HCT116 (cell line): ENCODE data around the gene SWT1. TPM values are rescaled to one million over a fixed set of nuclear protein-coding genes. Genes with fewer than 3 reads are reported as not detected.

Experiments
- ATAC-seq: fragments of 200-7000 bp; cut with Tn5 transposase; 2 replicates; pipeline ENCODE4 v1.9.1; 2020; ENCODE audit warnings: mild to moderate bottlenecking, moderate library complexity
- BruUV-seq: library from RNA; stranded (reverse); fragments of 400-500 nt; replicated peaks from 2 replicates; lab custom pipeline; 2021; lab: Mats Ljungman, UMichigan
- CTCF ChIA-PET: fragments of 300-600 bp; sonication (Branson Sonifier 250); formaldehyde crosslinking; loops from one replicate; lab custom pipeline; 2021; ENCODE audit warnings: antibody characterized with exemption; lab: Charles Lee
- POLR2A ChIA-PET: fragments of 300-600, 350-600 bp; sonication (Branson Sonifier 250); formaldehyde crosslinking; loops from one replicate; lab custom pipeline; 2021; ENCODE audit warnings: antibody characterized with exemption; lab: Charles Lee
- RAD21 ChIA-PET, 2 experiments: fragments of 300-600 bp; sonication (Branson Sonifier 250); formaldehyde crosslinking; loops; one replicate each; lab custom pipeline; 2023; ENCODE audit warnings: low total read pairs in 2 of 2; ENCODE audit not compliant: uncharacterized antibody in 2 of 2, unreplicated experiment in 2 of 2, low non-redundant PET in 1 of 2; lab: Charles Lee
- DNase-seq: peaks from one replicate; pipeline ENCODE4 v3.0.0-alpha.2; 2010; ENCODE audit warnings: low read depth, low spot score
- H2AFZ ChIP-seq: fragments of 200-600 bp; shearing (Covaris generic), sonication (generic); 2 replicates; pipeline ENCODE4 v1.6.1; 2017; ENCODE audit warnings: low read depth, mixed run types, mixed read lengths, antibody characterized with exemption, low read length; ENCODE audit not compliant: poor library complexity, severe bottlenecking
- H3K27ac ChIP-seq: 2 replicates; pipeline ENCODE4 v1.5.1; 2012; ENCODE audit warnings: low read depth, low read length
- H3K27me3 ChIP-seq: fragments of 200-600 bp; sonication (generic); 2 replicates; pipeline ENCODE4 v1.6.1; 2016; ENCODE audit warnings: mixed run types, low read length, mixed read lengths; ENCODE audit not compliant: insufficient read depth
- H3K36me3 ChIP-seq, 2 experiments: fragments of 200-500 bp in 1 of 2; fragments of 200-600 bp in 1 of 2; sonication (Bioruptor generic) in 1 of 2; sonication (generic) in 1 of 2; 2 replicates each; pipeline versions ENCODE4 v1.5.1 to v1.6.1; 2014 to 2016; ENCODE audit warnings: low read length in 2 of 2, inconsistent platforms in 1 of 2, mixed read lengths in 1 of 2, mixed run types in 1 of 2; ENCODE audit not compliant: insufficient read depth in 2 of 2, control insufficient read depth in 1 of 2
- H3K4me1 ChIP-seq, 2 experiments: fragments of 200-600 bp in 1 of 2; sonication (generic) in 1 of 2; 2 replicates each; pipeline versions ENCODE4 v1.5.1 to v1.6.1; 2012 to 2017; ENCODE audit warnings: low read length in 2 of 2, inconsistent platforms in 1 of 2, mild to moderate bottlenecking in 1 of 2, mixed read lengths in 1 of 2, mixed run types in 1 of 2, moderate library complexity in 1 of 2; ENCODE audit not compliant: insufficient read depth in 2 of 2, control insufficient read depth in 1 of 2
- H3K4me2 ChIP-seq: fragments of 200-600 bp; sonication (generic); 2 replicates; pipeline ENCODE4 v1.6.1; 2017; ENCODE audit warnings: mixed run types, low read length, mixed read lengths
- H3K4me3 ChIP-seq, 2 experiments: fragments of 200-600 bp in 1 of 2; sonication (generic) in 1 of 2; replicated peaks in 1 of 2; 2 replicates each; pipeline ENCODE4 v1.5.1; 2011 to 2016; ENCODE audit warnings: low read length in 2 of 2, control low read depth in 1 of 2, low read depth in 1 of 2, mild to moderate bottlenecking in 1 of 2, mixed read lengths in 1 of 2, mixed run types in 1 of 2
- H3K79me2 ChIP-seq: fragments of 200-600 bp; sonication (generic); 2 replicates; pipeline ENCODE4 v1.6.1; 2017; ENCODE audit warnings: mild to moderate bottlenecking, mixed run types, low read length, moderate library complexity, mixed read lengths; ENCODE audit not compliant: insufficient read depth
- H3K9ac ChIP-seq: fragments of 200-600 bp; sonication (generic); 2 replicates; pipeline ENCODE4 v1.6.1; 2016; ENCODE audit warnings: low read length, mixed read lengths
- H3K9me2 ChIP-seq: fragments of 200-600 bp; sonication (generic), shearing (Covaris generic); 2 replicates; pipeline ENCODE4 v1.6.1; 2017; ENCODE audit warnings: mixed run types, mild to moderate bottlenecking, moderate library complexity; ENCODE audit not compliant: insufficient read depth
- H3K9me3 ChIP-seq, 2 experiments: fragments of 200-500 bp in 1 of 2; fragments of 200-600 bp in 1 of 2; sonication (Bioruptor generic) in 1 of 2; sonication (generic) in 1 of 2; 2 replicates each; pipeline ENCODE4 v1.6.1; 2014 to 2017; ENCODE audit warnings: low read length in 2 of 2, mixed read lengths in 2 of 2, inconsistent platforms in 1 of 2, low read depth in 1 of 2, mild to moderate bottlenecking in 1 of 2, mixed run types in 1 of 2, moderate library complexity in 1 of 2; ENCODE audit not compliant: control insufficient read depth in 1 of 2, insufficient read depth in 1 of 2
- H4K20me1 ChIP-seq: fragments of 200-600 bp; sonication (generic), shearing (Covaris generic); 2 replicates; pipeline ENCODE4 v1.6.1; 2017; ENCODE audit warnings: mixed run types, mild to moderate bottlenecking, moderate library complexity; ENCODE audit not compliant: insufficient read depth
- CEBPB ChIP-seq: IDR thresholded peaks from 2 replicates; pipeline ENCODE4 v1.6.1; 2012; ENCODE audit warnings: low read depth
- CTCF ChIP-seq, 3 experiments: fragments of 200-600 bp in 1 of 3; sonication (generic) in 1 of 3; IDR thresholded peaks in 2 of 3; conservative IDR thresholded peaks in 1 of 3; 2 replicates each; pipeline ENCODE4 v1.5.1; 2012 to 2017; ENCODE audit warnings: low read depth in 2 of 3, low read length in 2 of 3, antibody characterized with exemption in 1 of 3, borderline replicate concordance in 1 of 3, control low read depth in 1 of 3, mild to moderate bottlenecking in 1 of 3, mixed read lengths in 1 of 3, mixed run types in 1 of 3, moderate library complexity in 1 of 3; ENCODE audit not compliant: insufficient read depth in 1 of 3
- FOSL1 ChIP-seq: IDR thresholded peaks from 2 replicates; pipeline ENCODE4 v1.6.1; 2012; ENCODE audit warnings: low read depth
- POLR2A ChIP-seq: IDR thresholded peaks from 2 replicates; pipeline ENCODE4 v1.7.0; 2011; ENCODE audit warnings: borderline replicate concordance; ENCODE audit not compliant: insufficient read depth, insufficient read length; ENCODE audit errors: extremely low read depth
- SIN3A ChIP-seq: IDR thresholded peaks from 2 replicates; pipeline ENCODE4 v1.6.1; 2012; ENCODE audit warnings: low read depth
- ZFX ChIP-seq: fragments of 450-650 bp; IDR thresholded peaks from 2 replicates; pipeline ENCODE4 v1.6.1; 2017
- ZNF274 ChIP-seq: fragments of 200-500 bp; sonication (Bioruptor generic); IDR thresholded peaks from 2 replicates; pipeline ENCODE4 v1.6.1; 2014; ENCODE audit warnings: mild to moderate bottlenecking, low read depth, low read length, inconsistent platforms
- intact Hi-C: fragments of 100-400 bp; cut with micrococcal nuclease; formaldehyde crosslinking; loops from 2 replicates; pipeline ENCODE4 v1.10.0; 2022
- total RNA-seq: library from RNA; stranded (reverse); gene quantifications from one replicate; pipeline ENCODE4 v1.2.1, GENCODE V29; 2021; ENCODE audit not compliant: unreplicated experiment
- TF ChIP-seq, protein P1 (sequence below): IDR thresholded peaks from 2 replicates; pipeline ENCODE4 v1.6.1; 2012; ENCODE audit warnings: low read depth

The SWT1 gene
- total RNA-seq, 1 experiment from 2014 or later, result 3.3 TPM

GRCh38 chr1:185111873-185112272 lies 45.1 kb upstream of the SWT1 start:
- CTCF ChIA-PET, result no interaction called here
- Histone ChIP-seq H3K9ac (no peak overlapping the region), H3K4me3 (no peak overlapping the region), H3K4me2 (no peak overlapping the region), H3K79me2 (no peaks in the 10 kb centered on the region), H4K20me1 (no peaks in the 10 kb centered on the region), H3K9me3 (no peaks in the 10 kb centered on the region; a peak in 1 of 4 replicates), H3K9me2 (no peaks in the 10 kb centered on the region), H2AFZ (no peak overlapping the region), H3K36me3 (no peaks in the 10 kb centered on the region), H3K27me3 (no peaks in the 10 kb centered on the region), H3K27ac (no peak overlapping the region), H3K4me1 (no peaks in the 10 kb centered on the region)
- POLR2A ChIA-PET, result no interaction called here
- RAD21 ChIA-PET, result no interaction called here
- ATAC-seq (no peak), DNase-seq (no peak)
- no TSS peak for BruUV-seq
- TF ChIP-seq CTCF (IDR thresholded peaks at IDR 0.05 in 2 of 3, conservative IDR thresholded peaks at IDR 0.05 in 1 of 3; ENCODE audit: borderline replicate concordance in 1 of 3, insufficient read depth in 1 of 3, low read depth in 2 of 3, low read length in 2 of 3) (no peak), ZFX (no peak), ZNF274 (no peak), SIN3A (no peak), CEBPB (no peak), FOSL1 (no peak), POLR2A (no peak)
- TF ChIP-seq, protein P1, sequence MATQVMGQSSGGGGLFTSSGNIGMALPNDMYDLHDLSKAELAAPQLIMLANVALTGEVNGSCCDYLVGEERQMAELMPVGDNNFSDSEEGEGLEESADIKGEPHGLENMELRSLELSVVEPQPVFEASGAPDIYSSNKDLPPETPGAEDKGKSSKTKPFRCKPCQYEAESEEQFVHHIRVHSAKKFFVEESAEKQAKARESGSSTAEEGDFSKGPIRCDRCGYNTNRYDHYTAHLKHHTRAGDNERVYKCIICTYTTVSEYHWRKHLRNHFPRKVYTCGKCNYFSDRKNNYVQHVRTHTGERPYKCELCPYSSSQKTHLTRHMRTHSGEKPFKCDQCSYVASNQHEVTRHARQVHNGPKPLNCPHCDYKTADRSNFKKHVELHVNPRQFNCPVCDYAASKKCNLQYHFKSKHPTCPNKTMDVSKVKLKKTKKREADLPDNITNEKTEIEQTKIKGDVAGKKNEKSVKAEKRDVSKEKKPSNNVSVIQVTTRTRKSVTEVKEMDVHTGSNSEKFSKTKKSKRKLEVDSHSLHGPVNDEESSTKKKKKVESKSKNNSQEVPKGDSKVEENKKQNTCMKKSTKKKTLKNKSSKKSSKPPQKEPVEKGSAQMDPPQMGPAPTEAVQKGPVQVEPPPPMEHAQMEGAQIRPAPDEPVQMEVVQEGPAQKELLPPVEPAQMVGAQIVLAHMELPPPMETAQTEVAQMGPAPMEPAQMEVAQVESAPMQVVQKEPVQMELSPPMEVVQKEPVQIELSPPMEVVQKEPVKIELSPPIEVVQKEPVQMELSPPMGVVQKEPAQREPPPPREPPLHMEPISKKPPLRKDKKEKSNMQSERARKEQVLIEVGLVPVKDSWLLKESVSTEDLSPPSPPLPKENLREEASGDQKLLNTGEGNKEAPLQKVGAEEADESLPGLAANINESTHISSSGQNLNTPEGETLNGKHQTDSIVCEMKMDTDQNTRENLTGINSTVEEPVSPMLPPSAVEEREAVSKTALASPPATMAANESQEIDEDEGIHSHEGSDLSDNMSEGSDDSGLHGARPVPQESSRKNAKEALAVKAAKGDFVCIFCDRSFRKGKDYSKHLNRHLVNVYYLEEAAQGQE, result no peak
- intact Hi-C loops, result no loop called here
